Panc1 (cell line): ENCODE measurements around the gene TRIOBP. TPM values are rescaled to one million over a fixed set of nuclear protein-coding genes. Genes with fewer than 3 reads are reported as not detected.
A peak's percentile ranks its signal among the peaks of the same experiment; 100 is the strongest.
"Not testable (repeated sequence)": the region's sequence is repeated elsewhere in the genome, so short reads cannot be mapped to it uniquely, and the experiment has no call there.

ENCODE experiments used
- ATAC-seq: fragments of 200-7000 bp; cut with Tn5 transposase; 2 replicates; pipeline ENCODE4 v1.9.1; 2020; ENCODE audit warnings: mild to moderate bottlenecking, moderate library complexity
- BruUV-seq: library from RNA; stranded (reverse); fragments of 400-500 nt; replicated peaks from 2 replicates; lab custom pipeline; 2021; lab: Mats Ljungman, UMichigan
- CTCF ChIA-PET: fragments of 300-600 bp; sonication (Branson Sonifier 250); formaldehyde crosslinking; loops from one replicate; lab custom pipeline; 2022; ENCODE audit warnings: antibody characterized with exemption; lab: Charles Lee
- POLR2A ChIA-PET: fragments of 300-600 bp; sonication (Branson Sonifier 250); formaldehyde crosslinking; loops from one replicate; lab custom pipeline; 2022; ENCODE audit warnings: antibody characterized with exemption; lab: Charles Lee
- DNase-seq: peaks from one replicate; pipeline ENCODE4 v3.0.0-alpha.2; 2010; ENCODE audit warnings: low read depth, low spot score
- H3K27ac ChIP-seq: 2 replicates; pipeline ENCODE4 v1.5.1; 2011; ENCODE audit warnings: mild to moderate bottlenecking, low read length, inconsistent platforms
- H3K27me3 ChIP-seq: fragments of 200-500 bp; sonication (Bioruptor generic); 2 replicates; pipeline ENCODE4 v1.6.0; 2014; ENCODE audit warnings: low read length, inconsistent platforms; ENCODE audit not compliant: control insufficient read depth, insufficient read depth
- H3K36me3 ChIP-seq: fragments of 200-500 bp; sonication (Bioruptor generic); 2 replicates; pipeline ENCODE4 v1.5.1; 2014; ENCODE audit warnings: inconsistent platforms, mild to moderate bottlenecking, low read length, moderate library complexity; ENCODE audit not compliant: control insufficient read depth, insufficient read depth
- H3K4me1 ChIP-seq: 2 replicates; pipeline ENCODE4 v1.5.1; 2011; ENCODE audit warnings: inconsistent platforms, mild to moderate bottlenecking, low read length, moderate library complexity; ENCODE audit not compliant: control insufficient read depth, insufficient read depth
- H3K4me3 ChIP-seq, 2 experiments: 2 replicates each; pipeline ENCODE4 v1.5.1; 2011 to 2012; ENCODE audit warnings: low read depth in 2 of 2, low read length in 2 of 2, mild to moderate bottlenecking in 2 of 2, inconsistent platforms in 1 of 2, moderate library complexity in 1 of 2
- H3K9me3 ChIP-seq: fragments of 200-500 bp; sonication (Bioruptor generic); 2 replicates; pipeline ENCODE4 v1.5.1; 2014; ENCODE audit warnings: low read depth, mild to moderate bottlenecking, inconsistent platforms, low read length, moderate library complexity; ENCODE audit not compliant: control insufficient read depth, insufficient read depth
- POLR2AphosphoS5 ChIP-seq: IDR thresholded peaks from 2 replicates; pipeline ENCODE4 v1.6.1; 2012; ENCODE audit warnings: mild to moderate bottlenecking, low read depth, low read length, moderate library complexity
- SIN3A ChIP-seq: IDR thresholded peaks from 2 replicates; pipeline ENCODE4 v1.6.1; 2012; ENCODE audit warnings: low read depth, mild to moderate bottlenecking, low read length, moderate library complexity, borderline replicate concordance; ENCODE audit not compliant: insufficient read depth
- TCF7L2 ChIP-seq: IDR thresholded peaks from 2 replicates; pipeline ENCODE4 v1.6.1; 2011; ENCODE audit warnings: mild to moderate bottlenecking, low read depth, low read length, inconsistent platforms
- in situ Hi-C: cut with HindIII; loops from 2 replicates; pipeline ENCODE4 v1.10.0; 2016; ENCODE audit warnings: low sequenced_read_pairs, low pct_unique_long_range_greater_than_20kb
- intact Hi-C: fragments of 100-400 bp; cut with micrococcal nuclease; formaldehyde crosslinking; loops from one replicate; pipeline ENCODE4 v1.10.0; 2022; ENCODE audit not compliant: unreplicated experiment
- total RNA-seq: library from RNA; stranded (reverse); gene quantifications from one replicate; pipeline ENCODE4 v1.2.1, GENCODE V29; 2021; ENCODE audit not compliant: unreplicated experiment
- TF ChIP-seq, protein P1 (sequence below), 2 experiments: IDR thresholded peaks; 2 replicates each; pipeline ENCODE4 v1.6.1; 2011 to 2012; ENCODE audit warnings: low read depth in 2 of 2, control low read depth in 1 of 2, low read length in 1 of 2, mild to moderate bottlenecking in 1 of 2, moderate library complexity in 1 of 2; ENCODE audit not compliant: insufficient read depth in 1 of 2
- TF ChIP-seq, protein P2 (sequence below): fragments of 450-650 bp; IDR thresholded peaks from 2 replicates; pipeline ENCODE4 v1.5.1; 2017; ENCODE audit warnings: mild to moderate bottlenecking

Gene TRIOBP
- total RNA-seq, 1 experiment from 2014 or later: 50.5 TPM

DNA sequence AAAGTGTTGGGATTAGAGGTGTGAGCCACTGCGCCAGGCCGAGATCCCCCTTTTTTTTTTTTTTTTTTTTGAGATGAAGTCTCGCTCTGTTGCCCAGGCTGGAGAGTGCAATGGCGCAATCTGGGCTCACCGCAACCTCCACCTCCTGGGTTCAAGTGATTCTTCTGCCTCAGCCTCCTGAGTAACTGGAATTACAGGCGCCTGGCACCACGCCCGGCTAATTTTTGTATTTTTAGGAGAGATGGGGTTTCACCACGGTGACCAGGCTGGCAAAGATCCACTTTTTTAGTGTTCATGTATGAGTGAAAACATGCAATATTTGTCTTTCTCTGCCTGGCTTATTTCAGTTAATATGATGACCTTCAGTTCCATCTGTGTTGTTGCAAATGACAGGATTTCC, 103.1 kb downstream of the TRIOBP start:
- CTCF ChIA-PET: interaction anchor here (0.6 kb wide), 1 partner anchor 600 kb away, joined by 11 read pairs; no protein-coding TSS in a partner anchor
- ATAC-seq, BruUV-seq, H3K9me3 ChIP-seq, H3K4me3 ChIP-seq, POLR2A ChIA-PET, in situ Hi-C loops, DNase-seq, H3K27ac ChIP-seq, H3K36me3 ChIP-seq, intact Hi-C loops, H3K27me3 ChIP-seq: not testable (repeated sequence)
- H3K4me1 ChIP-seq: peaks cover 11% of the 10 kb centered on the region

- CTCF ChIA-PET: no interaction called here
- no TSS peak for BruUV-seq
- H3K36me3 ChIP-seq: no peaks in the 10 kb centered on the region; the same call in 1 of the 2 replicates
- DNase-seq: no peak
- intact Hi-C loops: no loop called here
- in situ Hi-C loops: no loop called here
- POLR2A ChIA-PET: no interaction called here
- peaks cover 11% of the 10 kb centered on the region for H3K4me1 ChIP-seq
- peak overlapping the region; percentile 7; the same call in 1 of the 2 replicates for H3K27ac ChIP-seq
- H3K27me3 ChIP-seq: no peaks in the 10 kb centered on the region
- TF ChIP-seq SIN3A: no peak
- TF ChIP-seq, protein P1, sequence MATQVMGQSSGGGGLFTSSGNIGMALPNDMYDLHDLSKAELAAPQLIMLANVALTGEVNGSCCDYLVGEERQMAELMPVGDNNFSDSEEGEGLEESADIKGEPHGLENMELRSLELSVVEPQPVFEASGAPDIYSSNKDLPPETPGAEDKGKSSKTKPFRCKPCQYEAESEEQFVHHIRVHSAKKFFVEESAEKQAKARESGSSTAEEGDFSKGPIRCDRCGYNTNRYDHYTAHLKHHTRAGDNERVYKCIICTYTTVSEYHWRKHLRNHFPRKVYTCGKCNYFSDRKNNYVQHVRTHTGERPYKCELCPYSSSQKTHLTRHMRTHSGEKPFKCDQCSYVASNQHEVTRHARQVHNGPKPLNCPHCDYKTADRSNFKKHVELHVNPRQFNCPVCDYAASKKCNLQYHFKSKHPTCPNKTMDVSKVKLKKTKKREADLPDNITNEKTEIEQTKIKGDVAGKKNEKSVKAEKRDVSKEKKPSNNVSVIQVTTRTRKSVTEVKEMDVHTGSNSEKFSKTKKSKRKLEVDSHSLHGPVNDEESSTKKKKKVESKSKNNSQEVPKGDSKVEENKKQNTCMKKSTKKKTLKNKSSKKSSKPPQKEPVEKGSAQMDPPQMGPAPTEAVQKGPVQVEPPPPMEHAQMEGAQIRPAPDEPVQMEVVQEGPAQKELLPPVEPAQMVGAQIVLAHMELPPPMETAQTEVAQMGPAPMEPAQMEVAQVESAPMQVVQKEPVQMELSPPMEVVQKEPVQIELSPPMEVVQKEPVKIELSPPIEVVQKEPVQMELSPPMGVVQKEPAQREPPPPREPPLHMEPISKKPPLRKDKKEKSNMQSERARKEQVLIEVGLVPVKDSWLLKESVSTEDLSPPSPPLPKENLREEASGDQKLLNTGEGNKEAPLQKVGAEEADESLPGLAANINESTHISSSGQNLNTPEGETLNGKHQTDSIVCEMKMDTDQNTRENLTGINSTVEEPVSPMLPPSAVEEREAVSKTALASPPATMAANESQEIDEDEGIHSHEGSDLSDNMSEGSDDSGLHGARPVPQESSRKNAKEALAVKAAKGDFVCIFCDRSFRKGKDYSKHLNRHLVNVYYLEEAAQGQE (IDR thresholded peaks at IDR 0.05; ENCODE audit: insufficient read depth in 1 of 2, low read depth in 2 of 2, low read length in 1 of 2): no peak
- TF ChIP-seq POLR2AphosphoS5: no peak
- TF ChIP-seq TCF7L2: no peak
- TF ChIP-seq, protein P2, sequence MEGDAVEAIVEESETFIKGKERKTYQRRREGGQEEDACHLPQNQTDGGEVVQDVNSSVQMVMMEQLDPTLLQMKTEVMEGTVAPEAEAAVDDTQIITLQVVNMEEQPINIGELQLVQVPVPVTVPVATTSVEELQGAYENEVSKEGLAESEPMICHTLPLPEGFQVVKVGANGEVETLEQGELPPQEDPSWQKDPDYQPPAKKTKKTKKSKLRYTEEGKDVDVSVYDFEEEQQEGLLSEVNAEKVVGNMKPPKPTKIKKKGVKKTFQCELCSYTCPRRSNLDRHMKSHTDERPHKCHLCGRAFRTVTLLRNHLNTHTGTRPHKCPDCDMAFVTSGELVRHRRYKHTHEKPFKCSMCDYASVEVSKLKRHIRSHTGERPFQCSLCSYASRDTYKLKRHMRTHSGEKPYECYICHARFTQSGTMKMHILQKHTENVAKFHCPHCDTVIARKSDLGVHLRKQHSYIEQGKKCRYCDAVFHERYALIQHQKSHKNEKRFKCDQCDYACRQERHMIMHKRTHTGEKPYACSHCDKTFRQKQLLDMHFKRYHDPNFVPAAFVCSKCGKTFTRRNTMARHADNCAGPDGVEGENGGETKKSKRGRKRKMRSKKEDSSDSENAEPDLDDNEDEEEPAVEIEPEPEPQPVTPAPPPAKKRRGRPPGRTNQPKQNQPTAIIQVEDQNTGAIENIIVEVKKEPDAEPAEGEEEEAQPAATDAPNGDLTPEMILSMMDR: no peak
- H3K9me3 ChIP-seq: no peaks in the 10 kb centered on the region
- peak overlapping the region; percentile 55 to 75 for H3K4me3 ChIP-seq
- ATAC-seq: no peak
Measured at GRCh38 chr22:37801946-37802309, 105.1 kb downstream of the TRIOBP start.

- no TSS peak for BruUV-seq
- peak overlapping the region; percentile 55 to 75 for H3K4me3 ChIP-seq
- peak overlapping the region; percentile 81 for H3K27ac ChIP-seq
- H3K36me3 ChIP-seq: no peaks in the 10 kb centered on the region; the same call in 1 of the 2 replicates
- H3K27me3 ChIP-seq: no peaks in the 10 kb centered on the region
- DNase-seq: no peak
- TF ChIP-seq, protein P1 (IDR thresholded peaks at IDR 0.05; ENCODE audit: insufficient read depth in 1 of 2, low read depth in 2 of 2, low read length in 1 of 2): no peak
- peak; percentile 78; the same call in 1 of the 2 replicates for TF ChIP-seq SIN3A
- intact Hi-C loops: no loop called here
- H3K9me3 ChIP-seq: no peaks in the 10 kb centered on the region
- POLR2A ChIA-PET: no interaction called here
- 0 out of 2 replicates have a peak, but pooled peaks have one; percentile 35 for ATAC-seq
- CTCF ChIA-PET: no interaction called here
- peaks cover 11% of the 10 kb centered on the region for H3K4me1 ChIP-seq
- in situ Hi-C loops: no loop called here
Measured at GRCh38 chr22:37802310-37803194, 105.7 kb downstream of the TRIOBP start.
